Dedifferentiated amniotic fluid mesenchymal stem cell (primary cell): ENCODE data around the gene VAV3.
A peak's percentile ranks its signal among the peaks of the same experiment; 100 is the strongest.
"Not testable (repeated sequence)": the region's sequence is repeated elsewhere in the genome, so short reads cannot be mapped to it uniquely, and the experiment has no call there.

Source experiments
- DNase-seq: peaks from one replicate; pipeline ENCODE4 v3.0.0-alpha.2; 2016; ENCODE audit errors: extremely low spot score

The VAV3 gene, protein sequence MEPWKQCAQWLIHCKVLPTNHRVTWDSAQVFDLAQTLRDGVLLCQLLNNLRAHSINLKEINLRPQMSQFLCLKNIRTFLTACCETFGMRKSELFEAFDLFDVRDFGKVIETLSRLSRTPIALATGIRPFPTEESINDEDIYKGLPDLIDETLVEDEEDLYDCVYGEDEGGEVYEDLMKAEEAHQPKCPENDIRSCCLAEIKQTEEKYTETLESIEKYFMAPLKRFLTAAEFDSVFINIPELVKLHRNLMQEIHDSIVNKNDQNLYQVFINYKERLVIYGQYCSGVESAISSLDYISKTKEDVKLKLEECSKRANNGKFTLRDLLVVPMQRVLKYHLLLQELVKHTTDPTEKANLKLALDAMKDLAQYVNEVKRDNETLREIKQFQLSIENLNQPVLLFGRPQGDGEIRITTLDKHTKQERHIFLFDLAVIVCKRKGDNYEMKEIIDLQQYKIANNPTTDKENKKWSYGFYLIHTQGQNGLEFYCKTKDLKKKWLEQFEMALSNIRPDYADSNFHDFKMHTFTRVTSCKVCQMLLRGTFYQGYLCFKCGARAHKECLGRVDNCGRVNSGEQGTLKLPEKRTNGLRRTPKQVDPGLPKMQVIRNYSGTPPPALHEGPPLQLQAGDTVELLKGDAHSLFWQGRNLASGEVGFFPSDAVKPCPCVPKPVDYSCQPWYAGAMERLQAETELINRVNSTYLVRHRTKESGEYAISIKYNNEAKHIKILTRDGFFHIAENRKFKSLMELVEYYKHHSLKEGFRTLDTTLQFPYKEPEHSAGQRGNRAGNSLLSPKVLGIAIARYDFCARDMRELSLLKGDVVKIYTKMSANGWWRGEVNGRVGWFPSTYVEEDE

DNA sequence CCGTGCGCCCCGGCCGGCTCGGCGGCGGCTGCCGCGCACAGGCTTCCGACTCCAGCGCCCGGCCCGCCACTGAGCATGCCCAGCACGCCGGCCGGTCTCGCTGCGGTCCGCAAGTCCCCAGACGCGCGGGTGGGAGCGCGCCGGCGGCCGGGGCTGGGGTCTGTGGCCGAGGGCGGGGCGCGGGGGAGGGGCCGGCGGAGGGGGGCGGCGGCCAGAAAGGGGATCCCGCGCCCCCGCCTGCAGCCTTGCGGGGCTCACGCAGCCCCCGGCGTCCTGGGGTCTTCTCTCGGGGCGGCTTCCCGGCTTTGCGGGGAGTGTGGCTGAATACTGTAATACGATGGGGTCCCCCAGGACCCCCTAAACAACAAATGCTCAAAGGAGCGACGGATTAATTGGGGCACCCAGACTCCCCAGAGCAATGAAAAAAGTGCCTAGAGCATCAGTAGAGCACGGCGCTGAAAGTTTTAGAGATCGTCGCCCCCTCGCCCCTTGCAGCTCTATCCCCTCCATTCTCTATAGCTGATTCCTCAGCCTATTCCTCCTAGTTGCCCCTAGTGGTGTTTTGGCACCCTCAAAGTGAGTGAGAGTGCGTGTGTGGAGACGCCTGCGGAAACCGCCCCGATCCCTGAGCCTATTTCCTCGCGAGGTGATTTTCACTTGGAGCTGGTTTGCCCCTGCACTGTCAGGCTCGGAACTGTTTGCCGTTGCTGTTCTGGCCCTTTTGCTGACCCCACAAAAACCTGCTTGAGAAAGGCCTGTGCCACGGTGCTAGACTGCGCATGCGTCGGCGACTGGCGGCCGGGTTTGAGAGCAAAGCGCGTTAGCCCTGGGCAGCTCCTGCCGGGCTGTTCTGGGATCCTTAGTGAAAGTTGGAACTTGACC lies at the start of gene VAV3:
VAV3 (minus strand) TSS at position 71 of the 882 bp plus-strand sequence. CDS start 311 bp downstream, outside the sequence.
- peak; percentile 26 for DNase-seq

DNA sequence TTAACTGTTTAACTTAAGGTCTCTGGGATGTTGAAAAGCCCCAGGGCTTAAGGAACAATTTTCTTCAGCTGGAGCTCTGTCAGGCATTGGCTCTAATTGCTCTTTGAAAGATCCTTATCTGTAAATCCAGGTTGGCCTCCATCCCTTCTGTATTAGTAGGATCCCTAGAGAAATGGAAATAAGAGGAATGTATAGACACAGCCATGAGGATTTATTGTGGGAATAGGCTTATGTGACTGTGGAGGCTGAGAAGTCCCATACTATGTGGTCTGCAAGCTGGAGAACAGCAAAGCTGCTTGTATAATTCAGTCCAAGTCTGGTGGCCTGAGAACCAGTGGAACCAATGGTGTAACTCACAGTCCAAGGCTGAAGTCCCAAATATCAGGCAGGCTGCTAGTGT lies 47.6 kb upstream of the VAV3 start:
- no peak for DNase-seq

DNA sequence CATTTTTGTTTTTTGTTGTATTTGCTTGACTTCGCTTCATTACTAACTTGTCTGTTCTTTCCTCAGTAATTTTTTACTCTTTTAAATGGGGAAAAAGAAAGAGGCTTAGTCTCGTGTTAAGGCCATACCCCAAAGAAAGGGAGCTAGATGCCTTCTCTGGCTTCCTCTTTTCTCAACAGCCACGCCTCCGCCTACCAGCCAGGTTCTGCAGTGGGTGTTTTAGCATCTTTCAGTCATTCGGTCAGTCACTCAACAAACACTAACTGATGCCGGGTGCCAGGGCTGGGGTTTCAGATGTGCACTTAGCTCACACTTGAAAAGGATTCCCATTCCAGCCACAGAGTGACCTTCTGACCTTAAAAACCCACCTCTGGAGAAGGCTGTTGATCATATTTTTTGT lies 46.3 kb upstream of the VAV3 start:
- no peak for DNase-seq

DNA sequence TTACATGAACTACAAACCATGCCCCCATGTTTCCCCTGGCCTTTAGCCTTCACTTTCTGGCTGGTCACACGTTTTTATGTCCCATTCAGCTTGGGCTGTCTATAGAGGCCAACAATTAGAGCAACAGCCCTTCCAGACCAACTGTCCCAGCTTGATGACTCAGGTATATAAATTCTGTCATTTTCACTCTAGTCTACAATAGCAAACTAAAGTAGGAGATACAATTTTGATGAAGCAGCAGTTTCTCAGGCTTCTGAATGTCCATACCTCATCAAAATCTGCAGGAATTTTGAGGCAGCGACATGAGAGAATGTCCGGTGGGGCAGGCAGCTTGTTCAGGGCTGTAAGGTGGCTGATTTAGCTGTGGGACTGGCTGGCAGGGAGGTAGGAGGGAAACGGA lies 45.6 kb upstream of the VAV3 start:
- DNase-seq = no peak

DNA sequence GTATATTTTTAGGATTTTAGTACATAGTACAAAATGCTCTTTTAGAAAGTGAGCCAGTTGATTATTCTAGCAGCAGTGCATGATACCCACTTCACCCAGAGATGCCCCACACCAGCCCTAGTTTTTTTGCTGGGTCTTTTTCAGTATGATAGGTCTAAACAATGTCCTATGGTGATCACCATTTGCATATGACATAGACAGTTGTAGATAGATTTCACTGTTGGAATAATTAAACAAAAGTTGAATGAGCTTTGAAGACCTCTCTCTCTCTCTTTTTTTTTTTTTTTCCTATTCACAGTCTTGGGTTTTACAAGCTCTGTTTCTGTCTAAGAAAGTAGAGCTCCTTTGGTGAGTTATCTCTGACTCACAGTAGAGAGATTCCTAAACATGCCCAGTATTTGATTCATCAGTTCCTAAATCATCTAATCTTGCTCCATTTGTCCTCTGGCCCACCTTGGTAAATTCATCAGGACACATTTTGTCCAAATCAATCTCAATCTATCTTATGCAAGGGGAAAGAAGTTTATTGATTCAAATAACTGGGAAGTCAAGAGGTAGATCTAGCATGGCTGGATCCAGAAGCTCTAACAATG lies 44.7 kb upstream of the VAV3 start:
- DNase-seq = no peak

DNA sequence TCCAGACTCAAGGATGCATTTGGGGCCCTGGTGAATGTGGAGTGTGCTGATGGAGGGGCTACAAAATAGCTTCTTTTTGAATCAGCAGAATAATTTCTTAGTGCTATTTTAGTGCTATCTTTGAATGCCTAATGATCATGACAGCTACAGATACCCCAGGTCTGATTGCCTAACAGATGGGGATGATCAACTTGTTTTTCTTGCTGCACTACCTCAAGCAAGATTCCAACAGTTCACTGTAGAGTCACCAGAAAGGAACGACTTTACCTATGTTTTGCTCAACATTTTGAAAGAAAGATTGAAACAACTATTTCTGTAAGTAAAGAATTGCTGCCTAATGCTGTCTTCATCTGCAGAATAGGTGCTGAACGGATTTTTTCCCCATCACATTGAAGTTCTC lies 42.6 kb upstream of the VAV3 start:
- no peak for DNase-seq

DNA sequence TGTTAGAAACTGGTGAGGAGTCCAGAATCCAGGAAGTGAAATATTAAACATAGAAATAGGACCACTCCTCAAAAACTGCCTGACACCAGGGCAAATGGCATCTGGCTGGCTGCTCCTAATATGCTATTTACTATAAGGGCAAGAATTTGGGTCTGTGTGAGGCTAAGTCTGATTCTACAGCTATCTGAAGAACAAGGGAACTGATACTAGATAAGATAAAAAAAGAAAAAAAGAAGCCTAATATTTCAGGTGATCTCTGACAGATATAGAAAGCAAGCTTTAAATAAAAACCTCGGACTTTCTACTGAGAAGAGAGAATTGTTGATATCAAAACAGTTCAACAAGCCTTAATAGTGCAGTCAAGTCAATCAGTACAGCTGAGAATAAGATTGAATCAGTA lies 42.1 kb upstream of the VAV3 start:
- no peak for DNase-seq

DNA sequence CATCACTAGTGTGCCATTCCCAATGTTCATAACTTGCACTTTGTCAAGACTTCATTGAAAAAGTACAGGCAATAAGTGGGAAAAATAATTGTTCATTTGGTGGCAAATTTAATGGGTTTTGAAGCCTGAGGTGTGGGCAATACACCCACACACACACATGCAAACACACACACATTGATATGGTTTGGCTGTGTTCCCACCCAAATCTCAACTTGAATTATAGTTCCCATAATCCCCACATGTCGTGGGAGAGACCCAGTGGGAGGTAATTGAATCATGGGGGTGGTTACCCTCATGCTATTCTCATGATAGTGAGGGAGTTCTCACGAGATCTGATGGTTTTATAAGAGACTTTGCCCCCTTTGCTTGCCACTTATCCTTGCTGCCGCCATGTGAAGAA lies 39.9 kb upstream of the VAV3 start:
- DNase-seq = not testable (repeated sequence)

DNA sequence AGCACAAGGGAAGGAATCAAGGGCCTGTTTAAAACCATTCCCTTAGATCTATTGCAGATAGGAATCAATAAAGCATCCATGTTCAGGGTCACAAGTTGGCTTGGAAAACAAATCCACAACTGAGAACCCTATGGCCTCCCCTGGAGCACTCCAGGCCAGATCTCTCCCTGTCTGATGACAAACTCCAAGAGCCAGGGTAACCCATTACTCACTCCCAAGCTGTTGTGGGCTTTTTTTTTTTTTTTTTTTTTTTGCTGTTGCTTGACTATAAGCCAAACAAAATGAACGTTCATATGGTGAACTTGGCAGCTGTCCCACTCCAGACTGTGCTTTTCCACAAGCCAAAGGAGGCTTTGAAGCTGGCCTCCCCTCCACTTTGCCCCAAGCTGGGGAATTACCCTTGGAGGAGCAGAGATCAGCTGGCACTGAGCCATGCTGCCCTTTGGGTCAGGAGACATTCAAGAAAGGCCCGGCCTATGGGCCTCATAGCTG lies 35.7 kb upstream of the VAV3 start:
- DNase-seq = no peak

DNA sequence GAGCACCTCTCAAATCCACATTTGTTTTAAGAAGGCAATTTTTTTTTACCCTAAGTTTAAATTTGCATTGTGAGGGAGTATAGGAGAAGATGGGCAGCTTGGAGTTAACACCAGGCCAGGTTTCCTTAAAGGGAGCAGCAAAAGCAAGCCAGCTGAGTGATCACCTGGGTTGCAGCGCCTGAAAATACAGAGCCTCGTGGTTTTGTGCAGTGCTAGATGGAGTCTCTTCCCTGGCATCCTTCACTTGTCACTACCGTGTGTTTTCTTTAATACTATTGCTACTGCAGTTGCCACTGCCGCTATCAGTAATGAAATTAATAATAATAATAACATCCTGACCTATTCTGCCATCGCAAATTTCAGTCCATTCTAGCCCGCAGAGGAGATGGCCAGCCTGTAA lies 35.2 kb upstream of the VAV3 start:
- DNase-seq = no peak

DNA sequence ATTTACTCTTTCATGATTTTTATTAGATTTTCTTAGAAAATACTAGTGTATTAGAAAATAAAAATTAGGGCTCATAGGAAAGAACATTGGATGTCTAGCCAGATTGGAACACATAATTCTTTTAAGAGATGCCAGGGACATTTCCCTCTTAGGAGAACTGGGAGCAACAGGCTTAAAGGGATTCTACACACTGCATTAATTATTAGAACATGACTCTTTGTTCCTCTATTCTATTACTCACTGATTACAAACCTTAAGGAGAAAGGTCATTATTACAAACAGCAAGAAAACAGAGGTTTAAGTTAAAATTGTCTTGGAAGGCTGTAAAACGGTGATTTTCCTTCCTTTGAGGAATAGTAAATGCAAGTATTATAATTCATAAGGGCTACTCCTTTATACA lies 32.9 kb upstream of the VAV3 start:
- DNase-seq = no peak

DNA sequence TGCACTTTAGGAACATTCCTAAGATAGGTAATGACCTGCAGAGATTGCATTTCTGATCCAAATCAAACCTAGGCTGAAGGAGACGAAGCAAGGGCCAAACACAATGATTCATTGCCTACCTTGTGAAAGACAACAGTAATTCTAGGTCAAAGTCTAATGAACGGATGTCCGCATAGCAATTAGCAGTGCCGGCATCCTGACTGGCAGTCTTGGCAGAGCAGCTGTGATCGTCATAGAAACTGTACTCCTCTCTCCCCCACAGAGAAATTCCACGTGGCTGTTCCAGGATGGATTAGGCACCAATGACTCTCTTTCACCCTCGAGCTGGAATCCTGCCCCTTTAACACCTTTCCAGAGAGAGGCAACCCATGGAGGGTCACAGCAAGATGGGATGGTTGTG lies 28.9 kb upstream of the VAV3 start:
- DNase-seq = no peak

DNA sequence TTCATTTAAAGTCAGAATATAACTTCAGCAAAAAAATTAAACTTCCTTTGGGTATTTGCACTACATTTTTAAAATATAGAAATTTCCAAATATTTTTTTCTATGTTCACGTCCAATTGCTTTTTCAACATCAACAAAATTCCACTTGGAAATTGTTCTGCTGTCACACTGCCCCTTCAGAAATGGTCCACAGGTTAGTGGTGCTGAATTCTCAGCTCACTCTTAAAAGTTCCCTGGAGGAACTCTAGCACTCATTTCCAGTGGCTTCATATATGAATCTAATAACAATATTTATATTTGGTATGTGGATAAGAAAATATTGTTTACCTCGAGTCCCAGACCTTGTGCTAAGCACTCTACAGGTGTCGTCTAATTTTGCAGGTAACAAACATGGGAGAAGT lies 27.4 kb upstream of the VAV3 start:
- DNase-seq = no peak

DNA sequence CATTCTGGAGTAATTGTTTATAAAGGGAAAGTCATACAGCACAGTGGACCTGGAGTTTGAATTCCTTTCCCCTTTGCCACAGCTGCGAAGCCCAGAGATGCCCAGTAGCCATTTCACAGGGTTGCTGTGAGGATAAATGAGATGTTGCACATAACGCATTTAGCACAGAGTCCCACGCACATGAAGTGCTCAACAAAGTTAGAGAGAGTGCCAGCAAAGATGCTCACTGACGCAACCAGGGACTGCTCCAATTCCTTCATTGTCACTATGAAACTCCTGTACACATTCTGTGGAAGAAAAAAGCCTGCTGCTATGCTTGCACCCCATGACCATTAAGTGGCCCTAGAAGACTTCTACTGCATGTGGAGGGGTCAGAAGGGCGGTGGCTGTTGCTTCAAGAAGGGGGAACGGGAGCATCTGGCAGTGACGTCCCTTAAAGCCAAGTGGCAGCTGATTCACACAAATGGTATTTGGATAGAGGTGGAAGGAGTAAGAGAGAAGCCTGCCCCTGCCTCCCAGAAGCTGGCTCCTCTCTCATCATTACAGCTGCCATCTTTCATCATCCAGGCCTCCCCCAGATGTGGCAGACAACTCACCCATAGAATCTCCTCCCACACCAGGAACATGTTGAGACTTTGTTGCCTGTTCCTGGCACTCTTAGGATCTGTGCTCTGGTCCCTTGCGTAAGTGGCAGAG lies 26.5 kb upstream of the VAV3 start:
- no peak for DNase-seq

DNA sequence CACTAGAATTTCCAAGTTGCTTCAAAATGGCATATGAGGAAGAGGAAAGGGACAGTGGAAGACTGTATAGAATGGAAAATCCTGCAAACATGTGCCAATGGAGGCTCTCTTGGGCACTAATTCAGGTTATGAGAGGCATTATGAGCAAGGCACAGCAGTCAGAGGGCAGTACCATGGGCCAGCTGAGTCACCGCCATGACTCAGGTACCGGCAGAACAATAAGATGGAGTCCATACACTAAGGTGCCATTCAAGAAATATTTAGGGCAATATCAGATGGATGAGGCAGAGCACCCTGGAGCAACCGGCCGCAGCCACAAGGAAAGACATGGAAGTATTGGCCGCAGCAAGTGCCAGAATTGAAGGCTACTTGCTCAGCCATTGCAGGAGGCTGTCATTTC lies 25.6 kb upstream of the VAV3 start:
- no peak for DNase-seq

DNA sequence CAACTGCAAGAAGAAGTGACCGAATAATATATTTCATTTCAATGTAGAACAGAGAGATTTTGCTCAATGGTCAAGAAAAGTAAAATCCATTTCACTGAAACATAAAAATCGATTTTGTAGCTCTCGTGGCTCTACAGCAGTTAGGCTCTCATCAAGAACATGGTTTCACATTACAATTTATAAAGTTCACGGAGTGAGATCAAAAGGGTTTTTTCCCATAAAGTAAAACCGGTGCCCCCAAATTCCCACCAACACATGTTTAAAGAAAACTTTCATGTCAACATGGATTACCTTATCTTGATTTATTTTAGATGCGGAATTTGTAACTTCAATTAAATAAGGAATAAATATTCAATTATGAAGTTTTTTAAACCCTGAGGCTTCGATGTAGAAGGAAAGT lies 16.3 kb upstream of the VAV3 start:
- DNase-seq = no peak

DNA sequence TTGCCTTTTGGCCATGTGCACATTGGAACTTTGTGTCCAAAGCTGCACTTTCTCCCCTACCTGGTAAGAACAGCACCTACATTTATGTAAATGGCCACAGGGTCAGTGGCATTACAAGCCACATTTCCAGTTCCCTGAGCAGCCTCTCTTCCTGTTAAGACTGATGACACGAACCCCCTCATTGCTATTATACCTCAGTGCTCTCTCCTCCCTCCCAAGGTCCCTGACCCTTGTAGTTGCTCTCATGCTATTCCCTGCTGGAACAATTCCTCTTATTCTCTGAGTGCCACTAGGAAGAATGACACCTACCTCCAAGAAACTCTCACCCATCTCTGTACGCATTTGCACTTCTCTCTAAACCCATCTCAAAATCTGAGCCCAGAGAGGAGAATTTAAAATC lies 14.9 kb upstream of the VAV3 start:
- no peak for DNase-seq

DNA sequence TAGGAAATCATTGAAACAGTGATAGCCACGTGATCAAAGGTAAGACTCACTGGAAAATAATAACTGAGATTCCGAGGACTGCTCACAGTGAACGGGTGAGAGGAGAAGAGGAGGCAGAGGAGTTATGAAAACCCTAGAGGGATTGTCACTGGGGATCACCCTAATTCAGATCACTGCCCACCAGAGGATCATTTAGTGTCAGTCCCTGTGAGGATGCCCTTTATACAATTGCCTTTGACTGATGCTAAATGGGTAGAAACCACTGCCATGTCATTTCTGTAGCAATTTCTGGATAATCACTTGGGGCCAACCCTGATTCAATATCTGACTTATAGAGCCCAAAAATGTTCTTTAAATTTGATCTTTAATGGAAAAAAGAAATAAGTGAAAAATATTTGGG lies 14.1 kb upstream of the VAV3 start:
- no peak for DNase-seq

DNA sequence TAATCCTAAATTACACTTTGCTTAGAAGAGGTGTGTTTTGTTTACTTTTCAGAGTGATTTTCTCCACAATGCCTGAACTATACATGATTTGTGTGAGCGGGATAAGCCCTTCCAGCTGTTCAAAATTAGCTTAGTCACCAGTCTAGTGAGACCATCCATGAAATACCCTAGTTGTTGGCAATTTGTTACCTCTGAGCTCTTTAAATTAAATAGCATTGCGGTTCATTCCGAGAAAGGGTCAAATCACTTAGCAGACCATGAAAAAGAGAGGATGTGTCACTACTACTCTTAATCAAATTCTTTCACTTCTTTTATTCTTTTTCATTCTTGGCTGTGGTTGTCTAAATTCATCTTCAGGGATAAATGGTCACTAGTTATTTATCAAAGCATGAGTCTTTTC lies 11.9 kb upstream of the VAV3 start:
- DNase-seq = no peak

DNA sequence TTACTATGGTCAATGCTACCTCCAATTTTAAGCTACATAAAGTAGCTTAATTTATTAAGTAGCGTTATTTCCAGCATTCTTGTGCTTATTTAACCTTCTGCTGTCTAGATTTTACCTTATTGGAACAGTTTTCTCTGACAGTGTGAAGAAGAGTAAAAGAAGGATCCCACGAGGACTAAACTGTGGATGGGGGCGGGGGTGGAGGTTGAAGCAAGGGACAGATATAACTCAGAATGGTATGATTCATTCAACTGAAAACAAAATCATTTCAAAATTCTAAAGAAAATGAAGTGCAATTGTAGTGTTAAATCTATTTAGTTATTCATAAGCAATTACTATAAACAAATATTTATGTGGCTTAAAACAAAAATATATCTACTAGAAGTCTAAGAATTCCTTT lies 11.5 kb upstream of the VAV3 start:
- DNase-seq = no peak

DNA sequence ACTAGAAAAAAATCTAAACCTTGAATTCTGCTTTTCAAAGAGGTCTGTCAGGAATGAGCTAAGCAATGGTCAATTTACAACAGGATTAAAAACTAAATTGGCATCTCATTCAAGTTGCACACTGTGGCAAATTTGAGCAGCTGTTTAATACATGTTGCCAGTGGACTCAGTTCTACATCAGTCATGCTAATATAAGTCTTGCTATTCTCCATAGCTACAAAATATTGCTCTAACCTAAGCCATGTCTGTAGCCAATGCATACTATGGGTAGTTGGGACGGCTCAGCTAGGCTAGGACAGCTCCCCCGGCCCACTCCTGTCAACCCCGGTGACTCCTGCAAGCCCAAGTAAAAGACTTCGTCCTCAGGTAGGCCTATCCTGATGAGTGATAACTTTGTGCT lies 10.9 kb upstream of the VAV3 start:
- no peak for DNase-seq
